Karpas-422 (cell line): ENCODE measurements around the gene ERF. TPM values are rescaled to one million over a fixed set of nuclear protein-coding genes. Genes with fewer than 3 reads are reported as not detected.
"Not testable (repeated sequence)": the region's sequence is repeated elsewhere in the genome, so short reads cannot be mapped to it uniquely, and the experiment has no call there.

Experiments
- DNase-seq: peaks from one replicate; pipeline ENCODE4 v3.0.0-alpha.2; 2015
- H2AFZ ChIP-seq: fragments of 200-600 bp; sonication (generic); 2 replicates; pipeline ENCODE4 v1.6.1; 2014; ENCODE audit warnings: antibody characterized with exemption, low read length, mixed read lengths
- H3K27ac ChIP-seq: fragments of 200-600 bp; sonication (generic); 2 replicates; pipeline ENCODE4 v1.5.1; 2014; ENCODE audit warnings: mild to moderate bottlenecking, low read length, moderate library complexity
- H3K27me3 ChIP-seq: fragments of 200-600 bp; sonication (generic); 2 replicates; pipeline ENCODE4 v1.6.1; 2014; ENCODE audit warnings: low read length, mixed read lengths
- H3K36me3 ChIP-seq: fragments of 200-600 bp; sonication (generic); 2 replicates; pipeline ENCODE4 v1.6.1; 2014; ENCODE audit warnings: low read length, mixed read lengths; ENCODE audit not compliant: insufficient read depth
- H3K4me1 ChIP-seq: fragments of 200-600 bp; sonication (generic); 2 replicates; pipeline ENCODE4 v1.6.1; 2014; ENCODE audit warnings: mild to moderate bottlenecking, low read length, mixed read lengths
- H3K4me2 ChIP-seq: fragments of 200-600 bp; sonication (generic); 2 replicates; pipeline ENCODE4 v1.6.1; 2014; ENCODE audit warnings: low read length, low read depth, mild to moderate bottlenecking; ENCODE audit not compliant: poor library complexity, severe bottlenecking
- H3K4me3 ChIP-seq: fragments of 200-600 bp; sonication (generic); 2 replicates; pipeline ENCODE4 v1.5.1; 2014; ENCODE audit warnings: mild to moderate bottlenecking, antibody characterized with exemption, low read length, mixed read lengths
- H3K79me2 ChIP-seq: fragments of 200-600 bp; sonication (generic); 2 replicates; pipeline ENCODE4 v1.6.1; 2014; ENCODE audit warnings: mild to moderate bottlenecking, low read length, mixed read lengths
- H3K9ac ChIP-seq: fragments of 200-600 bp; sonication (generic); 2 replicates; pipeline ENCODE4 v1.6.0; 2014; ENCODE audit warnings: low read length
- H3K9me2 ChIP-seq: fragments of 200-600 bp; sonication (generic), shearing (Covaris generic); replicated peaks from 2 replicates; pipeline ENCODE4 v1.6.0; 2014; ENCODE audit warnings: mild to moderate bottlenecking, low read length, moderate library complexity; ENCODE audit not compliant: insufficient read depth
- H3K9me3 ChIP-seq: fragments of 300-700, 200-600 bp; sonication (generic); 2 replicates; pipeline ENCODE4 v1.6.1; 2014; ENCODE audit warnings: low read length, mixed read lengths
- H4K20me1 ChIP-seq: fragments of 200-600 bp; sonication (generic); 2 replicates; pipeline ENCODE4 v1.6.1; 2014; ENCODE audit warnings: mild to moderate bottlenecking, antibody characterized with exemption, low read length, low read depth; ENCODE audit not compliant: insufficient read depth
- total RNA-seq: library from RNA; depleted of rRNA; stranded (reverse); fragments of >200 nt; shearing (Covaris generic); gene quantifications from 2 replicates; pipeline ENCODE4 v1.2.3, GENCODE V29; 2014; ENCODE audit warnings: low replicate concordance

The ERF gene
- total RNA-seq, 1 experiment from 2014 or later = 36.4 TPM

DNA sequence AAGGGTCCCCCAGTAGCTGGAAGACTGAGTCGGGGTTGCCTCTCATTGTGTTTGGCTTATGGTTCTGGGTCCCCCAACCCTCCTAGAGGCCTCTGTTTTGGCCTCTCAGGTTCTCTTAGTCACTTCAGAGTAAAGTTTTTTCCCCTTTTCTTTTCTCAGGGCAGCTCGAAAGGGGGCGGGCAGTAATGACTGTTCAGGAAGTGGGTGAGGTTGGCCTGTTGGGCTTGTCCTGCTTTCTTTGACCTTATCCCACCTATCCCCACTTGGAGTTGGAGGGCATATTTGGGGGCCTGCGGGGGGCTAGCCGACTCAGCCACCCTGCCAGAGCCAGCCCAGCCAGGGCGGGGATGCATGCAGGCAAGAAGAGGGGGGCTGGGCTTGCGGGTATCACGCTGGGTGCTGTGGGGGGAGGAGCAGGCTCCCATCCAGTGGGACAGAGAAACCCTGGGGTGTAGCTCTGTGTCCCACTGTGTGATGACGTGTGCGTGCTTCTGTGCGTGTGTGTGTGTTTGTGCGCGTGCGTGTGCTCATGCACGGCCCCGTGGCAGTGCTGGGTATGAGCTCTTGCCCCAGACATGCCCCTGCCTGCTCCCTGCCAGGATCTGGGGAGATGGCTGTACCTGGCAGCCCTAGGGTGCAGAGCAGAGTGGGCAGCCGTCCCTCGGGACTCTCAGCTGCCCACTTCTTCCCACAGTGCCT lies 15.6 kb upstream of the ERF start:
- Histone ChIP-seq H3K36me3 (no peaks in the 10 kb centered on the region), H3K4me1 (peaks cover 29% of the 10 kb centered on the region), H3K4me2 (peak overlapping the region; percentile 94), H3K9me2 (no peaks in the 10 kb centered on the region), H3K4me3 (peak overlapping the region; percentile 74), H3K9me3 (no peaks in the 10 kb centered on the region), H4K20me1 (no peaks in the 10 kb centered on the region), H3K27ac (peak overlapping the region; percentile 89), H3K27me3 (no peaks in the 10 kb centered on the region), H3K79me2 (peaks cover 24% of the 10 kb centered on the region), H3K9ac (peak overlapping the region; percentile 91), H2AFZ (peak overlapping the region; percentile 68; the same call in 1 of the 2 replicates)
- DNase-seq = peak; percentile 79

DNA sequence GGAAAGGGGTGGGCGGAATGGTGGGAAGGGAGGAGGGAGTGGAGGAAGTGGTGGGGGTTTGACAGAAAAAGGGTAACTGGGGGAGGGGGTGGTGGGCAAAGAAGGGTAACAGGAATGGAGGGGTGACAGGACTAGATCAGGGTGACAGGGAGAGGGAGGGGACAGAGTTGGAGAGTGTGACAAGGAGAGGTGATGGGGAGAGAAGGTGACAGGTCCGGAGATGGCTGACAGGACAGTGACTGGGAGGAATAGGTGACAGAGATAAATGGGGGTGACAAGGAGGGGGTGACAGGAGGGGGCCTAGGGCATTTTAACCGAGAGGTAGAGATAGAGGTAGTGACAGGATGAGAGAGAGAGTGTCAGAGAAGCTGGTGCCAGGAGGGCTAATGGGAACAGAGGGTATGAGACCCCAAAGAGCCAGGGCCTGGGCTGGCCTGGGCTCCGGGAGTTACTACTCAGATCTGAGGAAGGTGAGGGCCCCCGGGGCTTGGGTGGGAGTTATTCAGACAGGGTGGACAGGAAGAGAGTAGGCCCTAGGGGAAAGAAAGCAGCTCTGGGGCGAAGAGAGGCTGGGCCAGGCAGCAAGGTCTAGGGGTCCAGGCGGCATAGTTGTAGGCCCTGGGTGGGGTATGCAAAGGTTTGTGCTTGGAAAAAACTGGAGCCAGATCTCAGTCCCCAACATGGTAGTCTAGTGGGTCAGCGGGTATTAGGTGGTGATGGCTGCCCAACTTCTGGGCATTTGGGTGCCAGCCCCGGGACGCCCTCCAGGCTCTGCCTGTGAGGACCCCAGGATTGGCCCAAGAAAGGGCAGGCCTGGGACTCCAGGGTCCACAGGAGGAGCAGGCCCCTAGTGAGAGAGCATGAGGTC lies 14.8 kb upstream of the ERF start:
- no peaks in the 10 kb centered on the region for H3K9me3 ChIP-seq
- peak overlapping the region; percentile 89 for H3K27ac ChIP-seq
- H3K36me3 ChIP-seq = no peaks in the 10 kb centered on the region
- H3K4me3 ChIP-seq = peak overlapping the region; percentile 74
- peak overlapping the region; percentile 94 for H3K4me2 ChIP-seq
- DNase-seq = no peak
- H3K4me1 ChIP-seq = peaks cover 29% of the 10 kb centered on the region
- no peaks in the 10 kb centered on the region for H3K27me3 ChIP-seq
- peak overlapping the region; percentile 91 for H3K9ac ChIP-seq
- H4K20me1 ChIP-seq = no peaks in the 10 kb centered on the region
- H2AFZ ChIP-seq = peak overlapping the region; percentile 68; the same call in 1 of the 2 replicates
- H3K79me2 ChIP-seq = peaks cover 20% of the 10 kb centered on the region
- H3K9me2 ChIP-seq = no peaks in the 10 kb centered on the region

DNA sequence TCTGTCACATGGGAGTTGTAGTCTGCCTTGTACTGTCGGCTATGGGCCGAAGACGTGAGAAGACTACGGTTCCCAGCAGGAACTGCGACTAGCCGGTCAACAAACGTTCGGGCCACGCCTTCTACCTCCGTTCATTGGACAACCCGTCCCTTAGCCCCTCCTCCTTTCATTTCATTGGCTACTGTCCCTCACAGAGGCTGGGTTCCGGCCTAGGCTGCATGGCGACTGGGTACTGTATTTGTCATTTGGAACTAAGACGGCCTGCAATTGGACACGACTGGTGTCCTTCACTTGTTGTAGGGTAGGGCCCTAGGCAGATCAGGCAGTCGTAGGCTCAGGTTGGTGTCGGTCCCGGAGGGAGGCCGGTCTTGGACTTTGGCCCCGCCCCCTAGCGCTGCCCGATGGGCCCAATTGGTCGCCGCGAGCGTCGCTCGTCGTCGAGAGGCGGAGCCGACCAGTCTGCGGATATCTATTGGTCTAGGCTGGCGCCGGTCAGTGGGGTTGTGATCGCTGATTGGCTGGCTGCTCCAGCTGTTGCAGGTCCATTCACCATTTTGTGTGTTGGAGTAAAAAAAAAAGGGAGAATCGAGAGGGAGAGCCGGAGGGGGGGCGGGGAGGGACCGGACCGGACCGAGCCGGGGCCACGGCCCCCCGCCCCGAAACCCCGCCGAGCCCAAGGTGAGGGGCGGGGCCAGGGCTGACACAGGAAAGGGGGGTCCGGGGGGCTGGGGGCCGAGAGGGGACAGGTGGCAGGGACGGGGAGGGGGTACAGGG lies 14.0 kb upstream of the ERF start, which contains the start of gene CIC:
TSS of gene CIC (plus strand) at position 549 of the 774 bp plus-strand sequence. CDS start 2,532 bp downstream, outside the sequence.
- peak within 1 kb of the TSS; percentile 89 for H3K27ac ChIP-seq
- H3K27me3 ChIP-seq = no peaks in the 10 kb centered on the region
- peak within 1 kb of the TSS; percentile 74 for H3K4me3 ChIP-seq
- H2AFZ ChIP-seq = peak within 1 kb of the TSS; percentile 79; the same call in 1 of the 2 replicates
- H3K9me2 ChIP-seq = no peaks in the 10 kb centered on the region
- H3K79me2 ChIP-seq = peaks cover 20% of the 10 kb centered on the region
- H3K36me3 ChIP-seq = no peaks in the 10 kb centered on the region
- peak; percentile 100 for DNase-seq
- H3K4me2 ChIP-seq = peak within 1 kb of the TSS; percentile 94
- H3K4me1 ChIP-seq = peaks cover 29% of the 10 kb centered on the region
- no peaks in the 10 kb centered on the region for H4K20me1 ChIP-seq
- peak within 1 kb of the TSS; percentile 91 for H3K9ac ChIP-seq
- no peaks in the 10 kb centered on the region for H3K9me3 ChIP-seq

DNA sequence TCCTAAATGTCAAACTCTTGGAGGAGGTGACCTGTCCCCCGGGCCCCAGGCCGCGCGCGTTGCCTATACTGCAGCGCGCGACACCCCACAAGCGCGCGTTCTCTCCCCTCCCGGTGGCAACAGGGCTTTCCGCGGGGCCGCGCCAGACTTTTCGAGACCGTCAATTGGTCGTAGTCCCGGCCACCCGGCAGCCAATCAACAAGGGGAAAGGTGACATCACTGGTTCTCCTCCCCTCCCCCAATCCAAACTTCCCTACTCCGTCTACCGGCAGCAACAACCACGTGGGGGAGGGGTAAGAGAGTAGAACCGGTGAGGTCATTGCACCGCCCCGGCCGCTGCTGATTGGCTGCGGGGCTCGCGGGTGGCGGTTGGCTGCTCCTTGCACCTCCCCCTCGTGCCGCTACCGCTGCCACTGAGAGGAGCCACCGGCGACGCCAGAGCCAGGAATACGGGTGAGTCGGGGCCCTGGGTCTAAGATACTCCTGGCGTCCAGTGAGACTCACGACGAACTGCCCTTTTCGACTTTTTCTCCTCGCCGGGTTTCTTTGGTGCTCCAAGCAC lies 13.3 kb upstream of the ERF start:
- Histone ChIP-seq H3K27ac (peak overlapping the region; percentile 85), H4K20me1 (no peaks in the 10 kb centered on the region), H2AFZ (peak overlapping the region; percentile 79), H3K9me3 (no peaks in the 10 kb centered on the region), H3K79me2 (peaks cover 20% of the 10 kb centered on the region), H3K36me3 (no peaks in the 10 kb centered on the region), H3K9me2 (no peaks in the 10 kb centered on the region), H3K4me1 (peaks cover 29% of the 10 kb centered on the region), H3K4me2 (peak overlapping the region; percentile 87), H3K27me3 (no peaks in the 10 kb centered on the region), H3K9ac (peak overlapping the region; percentile 83), H3K4me3 (peak overlapping the region; percentile 72)
- peak; percentile 100 for DNase-seq

DNA sequence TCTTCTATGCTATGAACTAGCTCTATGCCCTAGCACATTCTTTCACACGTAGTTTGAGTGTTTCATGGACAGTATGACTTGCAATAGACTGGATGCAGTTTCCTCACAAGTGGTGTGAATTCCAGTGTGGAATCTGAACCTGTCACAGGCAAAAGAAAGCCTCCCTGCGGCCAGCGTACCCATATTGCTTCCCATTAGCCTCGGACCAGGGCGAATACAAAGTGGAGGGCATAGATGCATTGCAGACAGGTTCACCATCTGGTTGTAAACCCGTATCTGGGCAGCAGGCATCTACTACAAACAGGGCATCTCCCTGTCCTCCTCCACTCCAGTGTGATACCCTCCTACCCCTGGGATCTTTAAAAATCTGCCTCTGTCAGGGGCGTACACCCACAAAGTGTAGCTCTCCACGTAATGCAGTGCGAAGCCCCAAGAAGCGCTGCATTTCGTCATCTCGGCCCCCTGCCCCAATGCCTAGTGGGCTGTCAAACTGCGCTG lies 12.8 kb upstream of the ERF start:
- Histone ChIP-seq H3K9ac (peak overlapping the region; percentile 83), H3K27me3 (no peaks in the 10 kb centered on the region), H3K79me2 (peaks cover 20% of the 10 kb centered on the region), H3K4me1 (peaks cover 29% of the 10 kb centered on the region), H3K27ac (no peak overlapping the region), H2AFZ (peak overlapping the region; percentile 61), H3K4me3 (peak overlapping the region; percentile 72), H3K4me2 (peak overlapping the region; percentile 87), H4K20me1 (no peaks in the 10 kb centered on the region), H3K36me3 (no peaks in the 10 kb centered on the region), H3K9me2 (no peaks in the 10 kb centered on the region), H3K9me3 (no peaks in the 10 kb centered on the region)
- no peak for DNase-seq

DNA sequence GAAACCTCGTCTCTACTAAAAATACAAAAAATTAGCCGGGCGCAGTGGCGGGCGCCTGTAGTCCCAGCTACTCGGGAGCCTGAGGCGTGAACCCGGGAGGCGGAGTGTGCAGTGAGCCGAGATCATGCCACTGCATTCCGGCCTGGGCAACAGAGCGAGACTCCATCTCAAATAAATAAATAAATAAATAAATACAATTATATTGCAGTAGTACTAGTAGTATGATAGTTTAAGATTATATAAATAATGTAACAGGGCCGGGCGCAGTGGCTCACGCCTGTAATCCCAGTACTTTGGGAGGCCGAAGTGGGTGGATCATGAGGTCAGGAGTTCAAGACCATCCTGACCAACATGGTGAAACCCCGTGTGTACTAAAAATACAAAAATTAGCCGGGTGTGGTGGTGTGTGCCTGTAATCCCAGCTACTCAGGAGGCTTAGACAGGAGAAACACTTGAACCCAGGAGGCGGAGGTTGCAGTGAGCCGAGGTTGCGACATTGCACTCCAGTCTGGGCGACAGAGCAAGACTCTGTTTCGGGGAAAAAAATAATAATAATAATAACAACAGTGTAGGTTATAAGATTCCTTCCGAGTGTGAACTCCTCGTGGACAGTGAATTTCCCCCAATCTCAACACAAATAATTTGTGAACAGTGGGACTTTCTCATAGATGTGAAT lies 12.1 kb upstream of the ERF start:
- not testable (repeated sequence) for DNase-seq
- peak overlapping the region; percentile 61; the same call in 1 of the 2 replicates for H2AFZ ChIP-seq

DNA sequence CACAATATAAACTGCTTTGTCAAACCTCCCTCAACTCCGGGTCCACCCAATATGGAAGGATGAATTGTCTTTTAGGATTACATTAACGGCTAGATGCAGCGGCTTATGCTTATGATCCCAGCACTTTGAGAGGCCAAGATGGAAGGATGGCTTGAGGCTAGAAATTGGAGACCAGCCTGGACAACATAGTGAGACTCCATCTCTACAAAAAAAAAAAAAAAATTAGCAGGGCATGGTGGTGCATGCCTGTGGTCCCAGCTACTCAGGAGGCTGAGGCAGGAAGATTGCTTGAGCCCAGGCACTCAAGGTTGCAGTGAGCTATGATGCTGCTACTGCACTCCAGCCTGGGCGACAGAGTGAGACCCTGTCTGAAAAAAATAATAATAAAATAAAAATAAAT lies 11.2 kb upstream of the ERF start:
- not testable (repeated sequence) for H3K36me3 ChIP-seq, H3K9me2 ChIP-seq, DNase-seq, H2AFZ ChIP-seq, H3K9ac ChIP-seq, H3K27me3 ChIP-seq, H3K9me3 ChIP-seq, H3K4me2 ChIP-seq, H4K20me1 ChIP-seq, H3K4me3 ChIP-seq, H3K27ac ChIP-seq
- Histone ChIP-seq H3K4me1 (peaks cover 23% of the 10 kb centered on the region), H3K79me2 (peaks cover 14% of the 10 kb centered on the region)

More for the DNA sequence above, 12.1 kb upstream of the ERF start:
- Histone ChIP-seq H3K4me1 (peaks cover 29% of the 10 kb centered on the region), H3K9ac (peak overlapping the region; percentile 83; the same call in 1 of the 2 replicates), H3K4me2 (peak overlapping the region; percentile 87), H3K79me2 (peaks cover 20% of the 10 kb centered on the region), H3K4me3 (peak overlapping the region; percentile 72; the same call in 1 of the 2 replicates)
- H3K36me3 ChIP-seq, H3K9me3 ChIP-seq, H3K9me2 ChIP-seq, H3K27ac ChIP-seq, H4K20me1 ChIP-seq, H3K27me3 ChIP-seq: not testable (repeated sequence)
